NCI-H187 (cell line): ENCODE results near the gene TLE4.
"Not testable (repeated sequence)": the region's sequence is repeated elsewhere in the genome, so short reads cannot be mapped to it uniquely, and the experiment has no call there.

Experiments
- DNase-seq, 2 experiments: peaks; one replicate each; lab custom pipeline; 2025; lab: John Stamatoyannopoulos, UW

The TLE4 gene

DNA sequence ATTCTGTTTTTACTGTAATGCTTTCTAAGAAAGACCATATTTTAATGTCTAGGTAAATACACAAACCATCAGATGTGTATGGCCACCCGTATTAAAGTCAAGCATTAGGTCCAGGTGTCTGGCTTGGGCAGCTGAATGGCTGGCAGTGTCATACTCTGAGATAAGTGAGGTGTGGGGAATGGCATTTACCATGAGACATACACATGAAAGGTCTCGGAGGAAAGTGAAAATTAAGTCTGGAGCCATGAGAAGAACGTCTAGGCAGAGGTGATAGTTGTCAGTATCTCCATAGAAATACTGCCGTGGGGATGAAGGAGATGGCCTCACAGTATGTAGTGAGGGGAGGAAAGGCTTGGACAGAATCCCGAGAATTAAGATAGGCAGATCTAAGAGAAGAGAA lies 164.3 kb downstream of the TLE4 start:
- DNase-seq: no peak

DNA sequence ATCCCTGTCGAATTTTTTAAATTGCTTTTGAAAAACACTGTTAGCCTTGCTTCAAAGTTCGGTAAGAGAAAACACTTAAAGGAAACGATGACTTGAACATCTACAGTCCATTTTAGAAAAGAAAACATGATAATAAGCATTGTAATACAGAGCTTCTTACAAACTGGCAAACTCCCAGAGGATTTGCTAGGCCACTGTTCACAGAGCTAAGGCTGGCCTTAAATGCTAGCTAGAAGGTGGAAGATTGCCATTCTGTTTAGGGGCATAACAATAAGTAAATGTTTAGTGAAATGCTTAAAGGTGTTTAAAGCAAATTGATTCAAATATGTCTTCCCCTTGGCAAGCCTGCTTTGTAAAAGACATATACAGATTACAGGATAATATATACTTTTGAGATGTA lies 169.6 kb downstream of the TLE4 start:
- DNase-seq: no peak

DNA sequence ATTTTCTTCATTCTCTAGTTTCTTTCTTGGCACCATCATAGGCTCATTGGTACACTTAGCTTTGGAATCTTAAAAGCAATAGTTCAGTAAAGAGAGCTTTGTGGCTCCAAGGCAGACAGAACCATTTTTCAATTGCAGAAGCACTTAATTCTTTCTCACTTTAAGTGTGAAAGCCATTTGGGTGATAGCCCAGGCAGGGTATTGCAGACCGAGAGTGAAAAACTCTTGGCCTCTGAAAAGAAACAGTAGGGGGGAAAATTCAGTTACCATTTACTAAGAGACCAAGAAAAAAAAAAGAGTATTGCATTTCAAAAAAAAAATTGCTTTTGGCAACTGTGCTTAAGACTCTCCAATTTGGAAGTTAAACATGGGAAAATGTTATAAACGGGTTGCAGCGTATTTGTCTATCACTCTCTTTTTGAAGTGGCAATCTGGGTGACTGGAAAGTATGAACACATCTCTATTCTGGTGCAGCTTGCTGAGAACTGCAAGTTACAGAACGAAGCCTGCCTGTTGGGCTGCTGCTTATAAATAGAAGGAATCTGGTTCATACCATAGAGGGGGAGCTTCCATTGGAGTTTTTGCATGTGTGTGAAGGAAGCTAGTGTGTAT lies 170.5 kb downstream of the TLE4 start:
- no peak for DNase-seq

DNA sequence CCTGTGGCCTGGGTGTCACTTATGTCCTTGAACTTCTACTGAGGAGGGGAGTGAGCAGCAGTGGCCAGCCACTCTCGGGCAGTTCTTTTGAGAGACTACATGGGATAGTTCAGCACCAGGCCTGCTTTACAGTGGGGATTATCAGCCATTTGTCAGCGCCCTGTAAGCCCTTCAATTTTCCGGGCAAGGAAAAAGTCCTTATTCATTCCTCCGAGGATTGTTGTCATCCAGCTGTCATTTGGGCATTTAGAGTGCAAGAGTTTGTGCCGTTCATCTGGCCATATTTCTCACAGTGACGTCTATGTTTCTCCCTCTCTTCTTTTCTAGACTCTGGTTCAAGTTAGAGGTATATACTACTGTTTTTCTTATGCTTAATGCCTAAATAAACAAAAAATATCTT lies 172.8 kb downstream of the TLE4 start:
- no peak for DNase-seq

DNA sequence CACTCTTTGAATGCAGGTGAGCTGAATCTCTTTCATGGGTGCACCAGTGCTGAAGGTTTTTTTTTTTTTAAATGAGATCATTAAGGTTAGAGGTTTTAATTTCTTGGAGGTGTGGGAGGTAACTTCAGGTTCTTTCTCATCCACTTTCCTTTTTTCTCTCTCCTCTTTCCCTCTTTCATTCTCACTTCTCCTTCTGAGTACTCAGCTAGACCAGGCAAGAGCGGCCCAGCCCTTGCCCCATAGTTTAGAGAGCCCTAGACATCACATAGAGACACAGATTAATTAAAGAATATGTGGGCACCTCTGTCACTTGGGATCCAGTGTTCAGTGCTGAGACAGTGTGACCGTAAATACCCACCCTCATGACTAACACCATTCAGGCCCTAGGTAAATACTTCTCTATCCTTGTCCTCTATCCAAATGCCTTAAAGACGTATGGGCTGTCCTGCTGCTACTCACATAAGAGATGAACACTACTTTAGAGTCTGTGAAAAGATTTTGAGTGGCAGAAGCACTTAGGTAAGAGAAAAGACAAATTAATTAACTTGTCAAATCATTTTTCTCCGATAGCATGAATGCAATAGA lies 174.1 kb downstream of the TLE4 start:
- no peak for DNase-seq

DNA sequence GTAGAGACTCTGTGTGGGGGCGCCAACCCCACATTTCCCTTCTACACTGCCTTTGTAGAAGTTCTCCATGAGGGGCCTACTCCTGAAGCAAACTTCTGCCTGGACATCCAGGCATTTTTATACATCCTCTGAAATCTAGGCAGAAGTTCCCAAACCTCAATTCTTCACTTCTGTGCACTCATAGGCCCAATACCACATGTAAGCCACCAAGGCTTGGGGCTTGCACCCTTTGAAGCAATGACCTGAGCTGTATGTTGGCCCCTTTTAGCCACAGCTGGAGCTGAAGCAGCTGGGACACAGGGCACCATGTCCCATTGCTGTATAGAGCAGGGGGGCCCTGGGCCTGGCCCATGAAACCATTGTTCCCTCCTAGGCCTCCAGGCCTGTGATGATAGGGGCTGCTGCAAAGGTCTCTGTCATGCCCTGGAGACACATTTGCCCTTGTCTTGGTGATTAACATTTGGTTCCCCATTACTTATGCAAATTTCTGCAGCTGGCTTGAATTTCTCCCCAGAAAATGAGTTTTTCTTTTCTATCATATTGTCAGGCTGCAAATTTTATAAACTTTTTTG lies 180.2 kb downstream of the TLE4 start:
- not testable (repeated sequence) for DNase-seq

DNA sequence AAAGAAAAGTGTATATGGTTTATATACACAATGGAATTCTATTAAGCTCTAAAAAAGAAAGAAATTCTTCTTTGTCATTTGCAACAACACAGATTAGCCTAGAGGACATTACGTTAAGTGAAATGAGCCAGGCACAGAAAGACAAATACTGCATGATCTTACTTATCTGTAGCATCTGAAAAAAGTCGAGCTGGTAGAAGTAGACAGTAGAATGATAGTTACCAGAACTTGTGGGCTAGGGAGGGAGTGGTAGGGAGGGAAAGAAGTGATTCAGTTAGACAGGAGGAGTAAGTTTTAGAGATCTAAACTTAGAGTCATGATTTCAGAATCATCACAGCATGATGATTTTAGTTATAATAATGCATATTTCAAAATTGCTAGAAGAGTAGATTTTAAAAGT lies 184.6 kb downstream of the TLE4 start:
- no peak for DNase-seq

DNA sequence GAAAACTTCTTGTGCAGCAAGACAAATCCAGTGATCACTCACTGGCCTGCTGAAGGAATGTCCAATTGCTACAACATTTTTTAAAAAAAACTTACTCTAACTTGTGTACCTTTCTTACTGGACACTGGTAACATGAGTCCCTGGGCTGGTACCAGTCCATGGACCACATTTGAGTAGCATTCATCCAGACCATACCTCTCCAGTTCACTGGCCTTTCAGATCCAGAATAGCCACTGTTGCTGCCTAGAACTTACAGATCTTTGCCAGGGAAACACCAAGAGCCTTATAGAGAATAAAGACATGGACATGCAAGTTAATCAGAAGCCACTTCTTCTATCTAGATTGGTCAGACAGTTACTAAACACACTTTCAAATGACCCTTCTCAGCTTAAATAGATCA lies 185.3 kb downstream of the TLE4 start:
- DNase-seq: no peak

DNA sequence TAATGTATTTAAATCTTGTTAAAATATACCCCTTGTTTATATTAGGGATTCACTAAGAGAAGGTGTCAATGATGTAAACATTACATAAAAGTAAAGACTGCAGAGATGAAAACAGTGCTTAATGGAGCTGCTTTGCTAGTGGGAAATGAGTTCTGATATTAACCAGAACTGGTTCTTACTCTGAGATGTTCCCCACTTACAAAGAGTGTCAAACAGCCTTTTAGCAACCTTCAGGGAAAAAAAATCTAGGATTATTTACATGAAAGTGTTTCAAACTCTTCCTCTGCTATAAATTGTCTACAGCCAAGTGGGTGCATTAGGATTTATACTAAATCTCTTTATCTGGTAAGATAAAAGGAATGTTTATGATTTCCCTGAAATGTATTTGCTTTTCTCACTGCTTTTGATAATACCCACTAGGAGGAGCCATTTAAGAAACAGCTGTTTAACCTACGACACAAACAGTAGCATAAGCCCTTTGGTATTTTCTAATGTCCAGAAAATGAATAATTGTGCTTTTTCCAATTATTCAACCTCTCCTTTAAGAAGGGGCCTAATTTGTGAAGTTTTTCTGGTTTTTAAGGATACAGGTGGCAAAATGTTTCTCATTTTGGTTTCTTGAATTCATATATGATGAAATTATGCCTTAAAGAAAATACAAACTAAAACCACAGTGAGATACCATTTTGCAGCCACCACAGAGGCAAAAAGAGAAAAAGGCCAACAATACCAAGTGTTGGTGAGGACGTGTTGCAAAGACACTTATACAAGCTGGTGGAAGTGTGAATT lies 186.3 kb downstream of the TLE4 start:
- no peak for DNase-seq

DNA sequence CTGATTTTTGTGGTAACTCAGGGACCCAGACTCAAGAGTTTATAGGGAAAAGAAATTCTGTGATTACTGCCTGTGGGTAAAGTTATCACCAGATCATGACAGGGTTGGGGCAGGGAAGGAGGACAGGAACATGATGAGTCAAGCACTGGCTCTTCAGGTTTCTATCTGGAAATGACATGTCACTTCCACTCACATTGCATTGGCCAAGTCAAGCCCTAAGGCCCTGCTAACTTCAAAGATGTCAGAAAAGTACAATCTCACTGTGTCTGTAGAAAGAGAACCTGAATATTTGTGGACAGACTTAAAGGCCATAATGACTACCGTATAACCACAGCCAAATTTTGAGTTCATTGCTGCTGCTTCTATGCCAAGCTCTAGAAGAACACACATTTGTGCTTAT lies 187.7 kb downstream of the TLE4 start:
- DNase-seq: no peak

DNA sequence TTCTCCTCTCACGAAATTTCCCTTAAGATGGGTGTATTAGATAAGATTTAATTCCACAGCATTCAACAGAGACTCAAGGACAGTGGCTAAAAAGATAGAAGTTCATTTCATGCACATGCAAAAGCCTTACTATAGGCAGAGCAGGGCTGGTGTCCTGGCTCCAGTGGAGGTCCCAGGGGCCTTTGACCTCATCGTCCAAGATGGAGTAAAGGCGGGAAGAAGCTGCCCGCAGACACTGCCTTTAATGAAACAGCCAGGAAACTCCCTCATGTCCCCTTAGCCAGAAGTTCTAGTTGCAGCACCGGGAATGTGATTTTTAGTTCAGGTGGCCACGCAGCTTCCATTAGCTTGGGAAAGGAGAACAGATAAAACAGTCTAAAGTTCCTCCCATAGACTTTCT lies 190.3 kb downstream of the TLE4 start:
- no peak for DNase-seq

DNA sequence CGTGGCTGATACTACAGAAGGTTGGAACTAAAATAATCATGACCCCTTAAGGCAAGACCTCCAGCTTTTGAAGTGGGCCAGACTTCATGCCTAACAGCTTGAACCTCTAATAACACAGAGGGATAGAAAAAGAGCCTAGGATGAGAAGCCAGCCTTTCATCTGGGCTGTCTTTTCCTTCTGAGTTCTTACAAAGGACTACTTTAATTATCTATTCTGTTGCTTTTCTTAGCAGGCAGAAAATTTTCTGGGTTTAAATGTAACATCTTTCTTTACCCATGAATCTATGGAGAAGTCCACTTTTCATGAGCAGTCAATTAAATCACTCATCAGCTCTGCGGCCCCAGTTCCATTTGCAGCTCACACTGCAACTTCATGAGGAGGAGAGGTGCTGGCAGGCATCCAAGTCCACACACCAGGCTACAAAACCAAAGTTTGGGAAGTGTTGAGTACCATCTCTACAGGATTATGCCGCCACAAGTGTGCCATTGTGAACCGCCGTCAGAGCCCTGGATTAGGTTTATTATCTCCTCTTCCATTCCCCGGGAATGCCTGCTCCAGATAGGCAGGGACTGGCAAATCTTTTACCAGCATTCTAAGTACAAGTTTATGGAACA lies 192.0 kb downstream of the TLE4 start:
- DNase-seq: peak in 1 of 2 experiments; percentile 2

DNA sequence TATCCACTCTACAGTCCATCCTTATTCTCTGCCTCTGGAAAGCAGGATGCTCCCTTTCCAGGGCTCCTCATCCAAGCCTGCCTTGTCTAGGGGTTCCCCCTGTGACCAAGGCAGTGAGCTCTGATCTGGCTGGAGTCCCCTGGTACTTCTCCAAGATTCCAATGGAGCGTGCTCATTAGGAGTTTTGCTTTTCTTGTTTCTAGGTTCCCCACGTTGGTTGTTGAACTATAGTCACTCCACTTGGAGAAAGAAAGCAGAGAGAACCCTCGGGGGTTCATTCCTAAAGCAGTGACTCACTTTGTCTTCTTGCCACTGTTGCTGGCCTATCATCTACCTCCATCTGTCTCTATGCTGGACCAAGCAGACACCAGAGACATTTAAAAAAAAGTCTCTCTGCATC lies 192.6 kb downstream of the TLE4 start:
- DNase-seq: no peak

DNA sequence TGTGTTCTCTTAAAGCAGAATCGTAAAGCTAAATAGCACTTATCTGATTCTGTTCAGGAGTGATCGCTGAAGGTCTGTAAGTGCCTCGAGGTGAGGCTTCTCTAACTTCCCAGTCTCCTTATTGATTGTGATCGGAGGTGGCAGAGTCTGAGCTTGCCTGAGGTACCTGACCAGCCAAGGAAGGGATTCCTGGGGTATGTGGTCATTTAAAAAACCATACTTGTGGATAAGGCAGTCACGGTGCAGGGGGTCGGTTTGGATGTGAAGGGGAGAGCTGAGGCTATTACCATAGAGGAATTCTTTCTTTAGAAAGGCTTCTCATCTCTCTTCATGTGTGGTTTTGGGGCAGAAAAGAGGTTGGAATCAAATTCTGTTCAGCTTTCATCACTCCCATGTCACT lies 193.7 kb downstream of the TLE4 start:
- DNase-seq: no peak

DNA sequence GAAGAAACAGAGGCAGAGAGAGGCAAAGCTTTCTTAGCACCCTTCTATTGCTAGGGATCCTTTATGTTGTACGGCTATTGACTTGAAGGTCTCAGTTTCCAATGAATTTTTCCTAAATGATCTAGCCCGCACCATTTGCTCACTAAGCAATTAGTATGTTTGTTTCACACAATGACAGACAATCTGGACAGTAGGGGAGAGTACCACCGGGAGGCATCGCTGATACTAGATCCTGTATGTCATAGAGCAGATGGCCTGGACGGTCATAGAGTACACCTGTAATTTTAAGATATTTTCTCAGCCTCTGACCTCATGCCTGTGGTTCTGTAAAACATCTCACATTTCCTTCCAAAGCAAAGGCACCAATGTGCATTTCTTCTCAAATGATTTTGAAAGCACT lies 194.3 kb downstream of the TLE4 start:
- no peak for DNase-seq

DNA sequence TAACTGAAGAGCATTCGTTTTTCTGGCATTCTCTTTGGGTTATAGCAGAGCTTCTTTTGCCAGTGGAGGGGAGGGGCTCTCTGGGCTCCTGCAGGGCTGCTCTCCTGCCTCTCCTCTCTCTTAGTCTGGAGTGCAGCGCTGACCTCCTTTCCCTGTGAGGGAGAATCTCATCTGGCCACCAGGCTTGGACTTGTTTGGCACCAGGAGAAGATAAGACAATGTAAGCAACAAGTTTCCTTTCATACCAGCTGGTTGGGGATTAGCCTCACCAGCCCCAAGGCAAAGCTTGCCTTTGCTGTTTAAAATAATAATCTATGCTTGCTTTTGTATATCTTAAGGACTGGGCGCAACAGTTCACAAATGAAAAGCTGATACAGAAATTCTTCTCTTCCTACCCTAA lies 196.4 kb downstream of the TLE4 start:
- no peak for DNase-seq

DNA sequence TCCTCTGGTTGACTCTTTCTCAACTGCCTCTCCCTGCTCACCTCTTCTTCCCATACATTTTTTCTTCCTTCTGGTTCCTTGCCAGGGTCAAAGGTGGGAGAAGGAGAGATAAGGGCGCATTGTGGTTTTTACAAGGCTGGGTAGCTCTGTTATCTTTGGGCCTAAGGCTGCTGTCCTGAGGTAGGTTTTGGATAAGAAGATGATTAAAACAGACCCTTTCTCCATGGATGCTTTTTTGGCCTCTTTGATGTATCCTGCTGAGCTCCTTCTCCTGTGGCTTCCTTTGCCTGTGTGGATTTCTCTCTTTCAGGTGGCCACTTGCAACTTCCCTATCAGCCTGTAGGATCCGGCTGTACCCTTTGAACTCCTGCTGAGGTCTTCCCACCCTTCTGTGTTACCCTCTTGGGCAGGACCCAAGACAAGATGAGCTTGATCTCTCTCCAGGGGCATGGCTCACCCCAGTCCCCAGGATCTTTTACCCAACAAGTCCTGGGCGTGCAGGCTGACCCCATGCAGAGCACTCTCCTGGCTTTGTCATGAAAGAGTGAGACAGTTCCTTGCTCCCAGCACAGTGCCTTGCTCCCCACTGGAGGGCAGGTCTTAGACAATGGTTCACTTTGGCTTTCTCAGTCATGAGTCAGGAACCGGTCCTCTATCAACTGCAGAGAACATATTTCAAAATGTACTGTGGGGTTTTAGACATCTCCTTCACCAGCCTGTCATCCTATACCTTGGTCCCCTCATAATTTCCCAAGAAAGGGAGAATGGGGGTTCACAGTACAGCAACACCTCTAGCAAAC lies 197.9 kb downstream of the TLE4 start:
- DNase-seq: no peak

DNA sequence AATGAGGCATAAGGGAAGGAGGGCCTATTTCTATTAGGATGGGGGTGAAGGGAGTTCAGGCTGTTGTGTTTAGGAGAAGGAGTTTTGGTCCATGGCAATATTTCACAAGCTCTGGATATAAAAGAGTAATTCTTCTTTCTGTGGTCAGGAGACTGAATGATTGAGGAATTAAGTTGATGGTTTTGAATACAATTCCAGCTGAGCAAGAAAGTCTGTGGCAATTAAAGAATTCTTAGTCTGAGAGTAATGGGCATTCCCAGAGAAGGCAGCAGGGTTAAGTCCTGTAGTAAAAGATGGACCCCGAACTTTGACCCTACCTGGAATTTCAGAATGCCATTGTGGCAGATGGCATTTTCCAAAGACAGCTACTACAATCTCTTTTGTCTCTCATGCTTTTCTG lies 202.6 kb downstream of the TLE4 start:
- DNase-seq: no peak
